ENCODE measurements around the gene ZNF692. TPM values are rescaled to one million over a fixed set of nuclear protein-coding genes. Genes with fewer than 3 reads are reported as not detected.
A peak's percentile ranks its signal among the peaks of the same experiment; 100 is the strongest.

The ZNF692 gene
- total RNA-seq, 4 donors from 2014 or later, result 18.4 to 30.6 (median 24.8) TPM

- TF ChIP-seq CTCF (IDR thresholded peaks at IDR 0.05), result no peak
- no peak for DNase-seq (ENCODE audit: low spot score)
- ATAC-seq (ENCODE audit: low FRiP score), result no peak
Observed at GRCh38 chr1:248853663-248854375, 5.1 kb downstream of the ZNF692 start.

- ATAC-seq (ENCODE audit: low FRiP score) (peak; percentile 64), DNase-seq (ENCODE audit: low spot score) (no peak)
- TF ChIP-seq CTCF (IDR thresholded peaks at IDR 0.05), result no peak
Observed at GRCh38 chr1:248852481-248853405, 6.1 kb downstream of the ZNF692 start.

GRCh38 chr1:248851390-248851789 lies 7.5 kb downstream of the ZNF692 start:
- no peak for TF ChIP-seq CTCF (IDR thresholded peaks at IDR 0.05)
- ATAC-seq (ENCODE audit: low FRiP score), result no peak
- DNase-seq (ENCODE audit: low spot score), result no peak

- TF ChIP-seq CTCF (IDR thresholded peaks at IDR 0.05), result no peak
- no peak for ATAC-seq (ENCODE audit: low FRiP score)
- DNase-seq (ENCODE audit: low spot score), result no peak
Observed at GRCh38 chr1:248850536-248851251, 8.2 kb downstream of the ZNF692 start.

DNA sequence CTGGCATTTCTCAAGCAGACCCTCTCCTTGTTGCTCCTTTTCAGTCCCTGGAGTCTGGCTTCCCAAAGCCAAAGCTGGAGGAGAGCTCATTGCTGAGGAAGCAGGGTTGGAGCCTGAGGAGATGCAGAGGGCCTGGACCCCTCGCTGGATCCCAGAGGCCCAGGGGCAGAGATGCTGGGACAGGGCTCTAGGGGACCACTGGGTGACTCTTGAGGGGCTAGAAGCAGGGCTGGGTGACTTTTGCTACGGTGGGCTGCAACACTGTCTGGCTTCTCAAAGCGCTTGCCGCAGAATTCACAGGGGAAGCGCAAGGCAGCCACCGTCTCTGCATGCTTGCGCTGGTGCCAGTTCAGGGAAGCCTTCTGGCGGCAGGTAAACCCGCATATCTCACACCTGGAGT lies 8.8 kb downstream of the ZNF692 start:
- no peak for TF ChIP-seq CTCF (IDR thresholded peaks at IDR 0.05)
- DNase-seq (ENCODE audit: low spot score), result no peak
- no peak for ATAC-seq (ENCODE audit: low FRiP score)

GRCh38 chr1:248849637-248850036 lies 9.2 kb downstream of the ZNF692 start:
- no peak for TF ChIP-seq CTCF (IDR thresholded peaks at IDR 0.05)
- ATAC-seq (ENCODE audit: low FRiP score) (no peak), DNase-seq (ENCODE audit: low spot score) (no peak)

Data from omental fat pad (tissue), 4 donors.